Activated T-helper 2 cell treated with anti-CD3 and anti-CD28 coated beads, Interferon-gamma antibody, Interleukin-2, Interleukin-4, amounts not matched to agents 10 μg/mL and 5 μg/mL and 100 μg/mL, durations not matched to agents 14 hours and 24 hours and 36 hours (primary cell): Measurements from ENCODE around the gene MRPS16. TPM values are rescaled to one million over a fixed set of nuclear protein-coding genes. Genes with fewer than 3 reads are reported as not detected.

ENCODE experiments used
- DNase-seq: peaks from one replicate; pipeline ENCODE4 v3.0.0; 2021; ENCODE audit warnings: low spot score
- H3K27ac Mint-ChIP-seq: one replicate; pipeline ENCODE4 v1.8.0; 2021; ENCODE audit warnings: mixed read lengths
- H3K27me3 Mint-ChIP-seq: one replicate; pipeline ENCODE4 v1.8.0; 2021; ENCODE audit warnings: low read depth, mixed read lengths
- H3K36me3 Mint-ChIP-seq: one replicate; pipeline ENCODE4 v1.8.0; 2021; ENCODE audit warnings: low read depth, mixed read lengths
- H3K4me1 Mint-ChIP-seq: one replicate; pipeline ENCODE4 v1.8.0; 2021; ENCODE audit warnings: low read depth, mixed read lengths
- H3K4me3 Mint-ChIP-seq: one replicate; pipeline ENCODE4 v1.8.0; 2021; ENCODE audit warnings: low read depth, mild to moderate bottlenecking, moderate library complexity, mixed read lengths
- H3K9me3 Mint-ChIP-seq: one replicate; pipeline ENCODE4 v1.8.0; 2021; ENCODE audit warnings: mixed read lengths
- intact Hi-C: fragments of 100-400 bp; cut with micrococcal nuclease; formaldehyde crosslinking; loops from one replicate; pipeline ENCODE4 v1.15.1; 2023
- total RNA-seq: library from RNA; stranded (reverse); gene quantifications from 2 replicates; pipeline ENCODE4 v1.2.3, GENCODE V29; 2022

MRPS16 gene
- total RNA-seq, 1 donor from 2014 or later: 145 TPM

- no peaks in the 10 kb centered on the region for H3K9me3 Mint-ChIP-seq
- no peak overlapping the region for H3K27ac Mint-ChIP-seq
- intact Hi-C loops: no loop called here
- H3K36me3 Mint-ChIP-seq: peaks cover 14% of the 10 kb centered on the region
- no peaks in the 10 kb centered on the region for H3K4me1 Mint-ChIP-seq
- DNase-seq: no peak
- H3K27me3 Mint-ChIP-seq: no peaks in the 10 kb centered on the region
- H3K4me3 Mint-ChIP-seq: no peak overlapping the region
Measured at GRCh38 chr10:73207883-73208282, 44.6 kb downstream of the MRPS16 start.

GRCh38 chr10:73206385-73206784, 46.1 kb downstream of the MRPS16 start:
- intact Hi-C loops: no loop called here
- H3K27ac Mint-ChIP-seq: no peak overlapping the region
- no peaks in the 10 kb centered on the region for H3K9me3 Mint-ChIP-seq
- no peaks in the 10 kb centered on the region for H3K4me1 Mint-ChIP-seq
- H3K36me3 Mint-ChIP-seq: peaks cover 12% of the 10 kb centered on the region
- no peak overlapping the region for H3K4me3 Mint-ChIP-seq
- DNase-seq: no peak
- no peaks in the 10 kb centered on the region for H3K27me3 Mint-ChIP-seq

- intact Hi-C loops: no loop called here
- no peaks in the 10 kb centered on the region for H3K9me3 Mint-ChIP-seq
- H3K27me3 Mint-ChIP-seq: no peaks in the 10 kb centered on the region
- no peak overlapping the region for H3K4me3 Mint-ChIP-seq
- no peak overlapping the region for H3K27ac Mint-ChIP-seq
- no peaks in the 10 kb centered on the region for H3K4me1 Mint-ChIP-seq
- no peak for DNase-seq
- H3K36me3 Mint-ChIP-seq: peaks cover 12% of the 10 kb centered on the region
Measured at GRCh38 chr10:73205890-73206289, 46.6 kb downstream of the MRPS16 start.

- intact Hi-C loops: no loop called here
- Mint-ChIP-seq H3K27ac (no peak overlapping the region), H3K4me1 (no peaks in the 10 kb centered on the region), H3K9me3 (no peaks in the 10 kb centered on the region), H3K27me3 (no peaks in the 10 kb centered on the region), H3K4me3 (no peak overlapping the region), H3K36me3 (peaks cover 12% of the 10 kb centered on the region)
- DNase-seq: no peak
Measured at GRCh38 chr10:73205081-73205480, 47.4 kb downstream of the MRPS16 start.

Other genes with a start within 250 kb of the MRPS16 start
- gene P4HA1, start 155.8 kb downstream of the MRPS16 start, total RNA-seq: 71.9 and 72.8 TPM in 2 replicates
- gene NUDT13, start 142.2 kb downstream of the MRPS16 start, total RNA-seq: 0.76 and 1.0 TPM in 2 replicates
- gene ECD, start 84.6 kb downstream of the MRPS16 start, total RNA-seq: 35.2 and 37.8 TPM in 2 replicates
- 13.8 and 14.3 TPM in 2 replicates for gene FAM149B1, start 84.5 kb downstream of the MRPS16 start, total RNA-seq
- 50.8 and 52.7 TPM in 2 replicates for gene DNAJC9, start 5.4 kb downstream of the MRPS16 start, total RNA-seq
- 0.41 and 0.43 TPM in 2 replicates for gene CFAP70, start 106.2 kb upstream of the MRPS16 start, total RNA-seq
- gene ANXA7, start 161.4 kb upstream of the MRPS16 start, total RNA-seq: 173 and 174 TPM in 2 replicates
- 2.6 and 3.3 TPM in 2 replicates for gene MSS51, start 180.9 kb upstream of the MRPS16 start, total RNA-seq
- 45.4 and 46.0 TPM in 2 replicates for gene PPP3CB, start 243.4 kb upstream of the MRPS16 start, total RNA-seq